CD4-positive, alpha-beta T cell (primary cell): ENCODE results near the gene ADAMTS3. TPM values are rescaled to one million over a fixed set of nuclear protein-coding genes. Genes with fewer than 3 reads are reported as not detected.

Experiments
- ATAC-seq: fragments of 200-7000 bp; cut with Tn5 transposase; one replicate; pipeline ENCODE4 v1.10.0; 2022; ENCODE audit warnings: mild to moderate bottlenecking; ENCODE audit not compliant: poor library complexity
- CTCF ChIA-PET: fragments of 350-600 bp; sonication (Branson Sonifier 250); formaldehyde crosslinking; loops from one replicate; lab custom pipeline; 2021; ENCODE audit warnings: antibody characterized with exemption, inconsistent platforms; lab: Charles Lee
- POLR2A ChIA-PET: fragments of 350-600 bp; sonication (Branson Sonifier 250); formaldehyde crosslinking; loops from one replicate; lab custom pipeline; 2021; ENCODE audit warnings: antibody characterized with exemption, inconsistent platforms; lab: Charles Lee
- DNase-seq, 14 experiments: peaks; one replicate each; pipeline ENCODE4 v3.0.0-alpha.2; 2013 to 2020; ENCODE audit warnings: mixed read lengths in 2 of 14
- H3K27ac ChIP-seq, 2 donors: one replicate each; pipeline versions ENCODE4 v1.5.1 to v1.7.0; 2013; ENCODE audit warnings: low read length in 2 of 2, low read depth in 1 of 2, mild to moderate bottlenecking in 1 of 2
- H3K27me3 ChIP-seq, 2 experiments: 1 replicate in 1 of 2; 2 replicates in 1 of 2; pipeline versions ENCODE4 v1.6.1 to v1.7.0; 2013; ENCODE audit warnings: low read length in 2 of 2, control low read depth in 1 of 2, mild to moderate bottlenecking in 1 of 2, moderate library complexity in 1 of 2; ENCODE audit not compliant: insufficient read depth in 2 of 2, control insufficient read depth in 1 of 2
- H3K36me3 ChIP-seq: one replicate; pipeline ENCODE4 v1.6.1; 2013; ENCODE audit warnings: low read length, control low read depth; ENCODE audit not compliant: insufficient read depth
- H3K4me1 ChIP-seq: one replicate; pipeline ENCODE4 v1.6.1; 2013; ENCODE audit warnings: low read length, control low read depth; ENCODE audit not compliant: insufficient read depth
- H3K4me3 ChIP-seq: one replicate; pipeline ENCODE4 v1.5.1; 2013; ENCODE audit warnings: mild to moderate bottlenecking, low read length, moderate library complexity
- H3K9me3 ChIP-seq, 2 experiments: 1 replicate in 1 of 2; 2 replicates in 1 of 2; pipeline versions ENCODE4 v1.6.1 to v1.7.0; 2013; ENCODE audit warnings: low read length in 2 of 2, mild to moderate bottlenecking in 2 of 2, control low read depth in 1 of 2, moderate library complexity in 1 of 2; ENCODE audit not compliant: control insufficient read depth in 1 of 2, insufficient read depth in 1 of 2
- H3K27ac Mint-ChIP-seq: one replicate; pipeline ENCODE4 v1.8.0; 2020; ENCODE audit warnings: mixed read lengths
- H3K27me3 Mint-ChIP-seq: one replicate; pipeline ENCODE4 v1.8.0; 2021; ENCODE audit warnings: mixed read lengths
- H3K36me3 Mint-ChIP-seq: one replicate; pipeline ENCODE4 v1.8.0; 2021; ENCODE audit warnings: low read depth, mixed read lengths
- H3K4me1 Mint-ChIP-seq: one replicate; pipeline ENCODE4 v1.8.0; 2021; ENCODE audit warnings: low read depth, mixed read lengths
- H3K4me3 Mint-ChIP-seq: one replicate; pipeline ENCODE4 v1.8.0; 2020; ENCODE audit warnings: mild to moderate bottlenecking, mixed read lengths
- H3K9me3 Mint-ChIP-seq: one replicate; pipeline ENCODE4 v1.8.0; 2020; ENCODE audit warnings: mixed read lengths
- CTCF ChIP-seq: fragments of 200-600 bp; IDR thresholded peaks from one replicate; pipeline ENCODE4 v1.8.0; 2022; ENCODE audit warnings: antibody characterized with exemption, mild to moderate bottlenecking
- intact Hi-C, 2 experiments: fragments of 100-400 bp; cut with DNase I in 1 of 2; cut with micrococcal nuclease in 1 of 2; formaldehyde crosslinking; loops; one replicate each; pipeline versions ENCODE4 v1.15.1 to v1.9.0; 2023 to 2025; cut with DNase I, micrococcal nuclease
- total RNA-seq, 174 experiments: library from RNA in 2 of 174; stranded (reverse) in 2 of 174; gene quantifications; one replicate each; pipeline ENCODE4 v1.2.3 and lab custom pipeline; 2021 to 2026

The ADAMTS3 gene
- total RNA-seq, 2 experiments from 2014 or later = not detected

- DNase-seq = no peak
- ChIA-PET CTCF (interaction anchor here (1.0 kb wide), 1 partner anchor 12 kb away, joined by 4 read pairs; no protein-coding TSS in a partner anchor), POLR2A (no interaction called here)
- Mint-ChIP-seq H3K36me3 (no peaks in the 10 kb centered on the region), H3K9me3 (no peaks in the 10 kb centered on the region), H3K4me1 (no peaks in the 10 kb centered on the region), H3K4me3 (no peak overlapping the region), H3K27ac (no peak overlapping the region), H3K27me3 (peaks cover 11% of the 10 kb centered on the region)
- no peaks in the 10 kb centered on the region for H3K27me3 ChIP-seq
- H3K27ac ChIP-seq = no peak overlapping the region
- no peaks in the 10 kb centered on the region for H3K4me1 ChIP-seq
- no peak for TF ChIP-seq CTCF
- intact Hi-C loops = no loop called here
- H3K4me3 ChIP-seq = no peak overlapping the region
- no peak for ATAC-seq
- no peaks in the 10 kb centered on the region for H3K9me3 ChIP-seq
- no peaks in the 10 kb centered on the region for H3K36me3 ChIP-seq
Observed at GRCh38 chr4:72313121-72313520, 255.9 kb downstream of the ADAMTS3 start.

GRCh38 chr4:72312032-72312650, 256.9 kb downstream of the ADAMTS3 start:
- Mint-ChIP-seq H3K27me3 (peaks cover 9% of the 10 kb centered on the region), H3K9me3 (no peaks in the 10 kb centered on the region), H3K4me3 (no peak overlapping the region), H3K36me3 (no peaks in the 10 kb centered on the region), H3K4me1 (no peaks in the 10 kb centered on the region), H3K27ac (no peak overlapping the region)
- no peak for TF ChIP-seq CTCF
- H3K9me3 ChIP-seq = no peaks in the 10 kb centered on the region
- H3K27ac ChIP-seq = no peak overlapping the region
- H3K4me1 ChIP-seq = no peaks in the 10 kb centered on the region
- DNase-seq = no peak
- ChIA-PET CTCF (interaction anchor here (1.0 kb wide), 1 partner anchor 11 kb away, joined by 4 read pairs; no protein-coding TSS in a partner anchor), POLR2A (no interaction called here)
- intact Hi-C loops = no loop called here
- no peak overlapping the region for H3K4me3 ChIP-seq
- no peaks in the 10 kb centered on the region for H3K27me3 ChIP-seq
- no peak for ATAC-seq
- no peaks in the 10 kb centered on the region for H3K36me3 ChIP-seq

- Histone ChIP-seq H3K4me1 (no peaks in the 10 kb centered on the region), H3K27ac (no peak overlapping the region), H3K36me3 (no peaks in the 10 kb centered on the region), H3K9me3 (no peaks in the 10 kb centered on the region), H3K4me3 (no peak overlapping the region), H3K27me3 (no peaks in the 10 kb centered on the region)
- Mint-ChIP-seq H3K9me3 (no peaks in the 10 kb centered on the region), H3K4me1 (no peaks in the 10 kb centered on the region), H3K27ac (no peak overlapping the region), H3K36me3 (no peaks in the 10 kb centered on the region), H3K27me3 (peaks cover 9% of the 10 kb centered on the region), H3K4me3 (no peak overlapping the region)
- intact Hi-C loops = no loop called here
- TF ChIP-seq CTCF = no peak
- ATAC-seq = no peak
- ChIA-PET CTCF (no interaction called here), POLR2A (no interaction called here)
- no peak for DNase-seq
Observed at GRCh38 chr4:72311291-72311690, 257.7 kb downstream of the ADAMTS3 start.
